ENCODE data around the gene NT5C3B. TPM values are rescaled to one million over a fixed set of nuclear protein-coding genes. Genes with fewer than 3 reads are reported as not detected.

NT5C3B gene
- total RNA-seq, 1 experiment from 2014 or later, result 48.8 TPM

GRCh38 chr17:41781404-41782110, 54.5 kb downstream of the NT5C3B start:
- DNase-seq, result no peak
- Histone ChIP-seq H3K4me2 (no peak overlapping the region), H3K27me3 (ENCODE audit: insufficient read depth, low read depth) (no peaks in the 10 kb centered on the region), H3K4me1 (replicated peaks; ENCODE audit: insufficient read depth) (peaks cover 42% of the 10 kb centered on the region), H3K9me2 (ENCODE audit: insufficient read depth) (no peaks in the 10 kb centered on the region), H2AFZ (no peak overlapping the region), H3K79me2 (ENCODE audit: low read depth) (peaks cover 76% of the 10 kb centered on the region), H3K4me3 (no peak overlapping the region), H3F3A (ENCODE audit: insufficient read depth, low read depth) (peaks cover 45% of the 10 kb centered on the region), H3K9me3 (ENCODE audit: insufficient read depth, low read depth) (no peaks in the 10 kb centered on the region), H3K27ac (no peak overlapping the region), H4K20me1 (ENCODE audit: insufficient read depth) (peaks cover 42% of the 10 kb centered on the region), H3K36me3 (ENCODE audit: low read depth) (no peaks in the 10 kb centered on the region)
- ChIA-PET CTCF (interaction anchor here (0.6 kb wide), 1 partner anchor 98 kb away, joined by 6 read pairs; no protein-coding TSS in a partner anchor), POLR2A (ENCODE audit: unreplicated experiment) (interaction anchor here (0.5 to 0.7 kb wide), 3 partner anchors 10 to 85 kb away, joined by 3 to 39 read pairs (median 3); no protein-coding TSS in a partner anchor)
- intact Hi-C loops (cut with micrococcal nuclease; ENCODE audit: unreplicated experiment), result no loop called here
- no TSS peak for BruUV-seq (replicated peaks)
- TF ChIP-seq CTCF (conservative IDR thresholded peaks at IDR 0.05) (no peak), EZH2 (IDR thresholded peaks at IDR 0.05; ENCODE audit: low read depth) (no peak)

- POLR2A ChIA-PET (ENCODE audit: unreplicated experiment), result interaction anchor here (0.8 kb wide), 1 partner anchor 876 kb away, joined by 10 read pairs; no protein-coding TSS in a partner anchor
Observed at GRCh38 chr17:41779954-41780353, 56.1 kb downstream of the NT5C3B start.

More at GRCh38 chr17:41779954-41780353, 56.1 kb downstream of the NT5C3B start:
- H3K9me3 ChIP-seq (ENCODE audit: insufficient read depth, low read depth), result no peaks in the 10 kb centered on the region
- H3F3A ChIP-seq (ENCODE audit: insufficient read depth, low read depth), result peaks cover 38% of the 10 kb centered on the region
- no peak overlapping the region for H3K27ac ChIP-seq
- H3K79me2 ChIP-seq (ENCODE audit: low read depth), result peaks cover 81% of the 10 kb centered on the region
- CTCF ChIA-PET, result no interaction called here
- H3K36me3 ChIP-seq (ENCODE audit: low read depth), result no peaks in the 10 kb centered on the region
- BruUV-seq (replicated peaks), result no TSS peak
- H3K4me1 ChIP-seq (replicated peaks; ENCODE audit: insufficient read depth), result peaks cover 52% of the 10 kb centered on the region
- no peak for DNase-seq
- H3K9me2 ChIP-seq (ENCODE audit: insufficient read depth), result no peaks in the 10 kb centered on the region
- H4K20me1 ChIP-seq (ENCODE audit: insufficient read depth), result peaks cover 43% of the 10 kb centered on the region
- intact Hi-C loops (cut with micrococcal nuclease; ENCODE audit: unreplicated experiment), result no loop called here
- no peaks in the 10 kb centered on the region for H3K27me3 ChIP-seq (ENCODE audit: insufficient read depth, low read depth)
- TF ChIP-seq EZH2 (IDR thresholded peaks at IDR 0.05; ENCODE audit: low read depth), result no peak
- TF ChIP-seq CTCF (conservative IDR thresholded peaks at IDR 0.05), result no peak
- H2AFZ ChIP-seq, result no peak overlapping the region
- no peak overlapping the region for H3K4me2 ChIP-seq
- no peak overlapping the region for H3K4me3 ChIP-seq
